Endothelial cell (in vitro differentiated cells): ENCODE results near the gene DEPP1. TPM values are rescaled to one million over a fixed set of nuclear protein-coding genes. Genes with fewer than 3 reads are reported as not detected.

Source experiments
- DNase-seq: peaks from one replicate; pipeline ENCODE4 v3.0.0; 2021; ENCODE audit warnings: low spot score
- H3K27ac Mint-ChIP-seq: one replicate; pipeline ENCODE4 v1.8.0; 2021; ENCODE audit warnings: mixed read lengths, inconsistent platforms; ENCODE audit not compliant: unreplicated experiment
- H3K27me3 Mint-ChIP-seq: one replicate; pipeline ENCODE4 v1.8.0; 2021; ENCODE audit warnings: mild to moderate bottlenecking, moderate library complexity, mixed read lengths, inconsistent platforms; ENCODE audit not compliant: unreplicated experiment
- H3K36me3 Mint-ChIP-seq: one replicate; pipeline ENCODE4 v1.8.0; 2021; ENCODE audit warnings: mild to moderate bottlenecking, low read depth, mixed read lengths, inconsistent platforms; ENCODE audit not compliant: unreplicated experiment
- H3K4me1 Mint-ChIP-seq: one replicate; pipeline ENCODE4 v1.8.0; 2021; ENCODE audit warnings: mild to moderate bottlenecking, mixed read lengths, inconsistent platforms; ENCODE audit not compliant: unreplicated experiment
- H3K4me3 Mint-ChIP-seq: one replicate; pipeline ENCODE4 v1.8.0; 2021; ENCODE audit warnings: mild to moderate bottlenecking, mixed read lengths, inconsistent platforms; ENCODE audit not compliant: unreplicated experiment
- H3K9me3 Mint-ChIP-seq: one replicate; pipeline ENCODE4 v1.8.0; 2021; ENCODE audit warnings: mixed read lengths, inconsistent platforms; ENCODE audit not compliant: unreplicated experiment
- total RNA-seq: library from RNA; stranded (reverse); fragmentation: NEBNext Ultra II Directional; extraction: Animal tissue kit (Norgen Biotek cat#: 25700); gene quantifications from one replicate; pipeline ENCODE4 v1.2.1, GENCODE V29; 2021; ENCODE audit not compliant: unreplicated experiment
- TF ChIP-seq, protein P1 (sequence below): fragments of 200-600 bp; sonication (generic); IDR thresholded peaks from one replicate; pipeline ENCODE4 v1.5.0; 2021; ENCODE audit warnings: antibody characterized with exemption; ENCODE audit not compliant: unreplicated experiment

Gene DEPP1
- total RNA-seq, 1 donor from 2014 or later: 22.5 TPM

DNA sequence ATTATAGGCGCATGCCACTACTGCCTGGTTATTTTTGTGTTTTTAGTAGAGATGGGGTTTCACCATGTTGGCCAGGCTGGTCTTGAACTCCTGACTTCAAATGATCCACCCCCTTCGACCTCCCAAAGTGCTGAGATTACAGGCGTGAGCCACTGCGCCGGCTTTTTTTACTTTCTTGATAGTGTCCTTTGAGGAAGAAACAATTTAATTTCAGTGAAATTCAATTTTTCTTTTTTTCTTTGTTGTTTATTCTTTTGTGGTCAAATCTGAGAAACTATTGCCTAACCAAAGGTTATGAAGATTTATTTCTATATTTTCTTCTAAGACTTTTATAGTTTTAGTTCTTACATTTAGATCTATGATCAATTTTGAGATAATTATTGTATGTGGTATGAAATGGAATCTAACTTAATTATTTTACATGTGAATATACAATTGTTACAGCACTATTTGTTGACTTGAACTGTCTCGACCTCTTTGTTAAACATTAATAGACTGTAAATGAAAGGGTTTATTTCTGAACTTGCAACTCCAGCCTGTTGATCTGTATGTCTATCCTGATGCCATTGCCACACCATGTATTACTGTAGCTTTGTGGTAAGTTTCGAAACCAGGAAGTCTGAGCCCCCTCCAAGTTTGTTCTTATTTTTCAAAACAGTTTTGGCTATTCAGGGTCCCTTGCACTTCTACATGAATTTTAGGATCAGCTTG, 38.8 kb downstream of the DEPP1 start:
- TF ChIP-seq, protein P1, sequence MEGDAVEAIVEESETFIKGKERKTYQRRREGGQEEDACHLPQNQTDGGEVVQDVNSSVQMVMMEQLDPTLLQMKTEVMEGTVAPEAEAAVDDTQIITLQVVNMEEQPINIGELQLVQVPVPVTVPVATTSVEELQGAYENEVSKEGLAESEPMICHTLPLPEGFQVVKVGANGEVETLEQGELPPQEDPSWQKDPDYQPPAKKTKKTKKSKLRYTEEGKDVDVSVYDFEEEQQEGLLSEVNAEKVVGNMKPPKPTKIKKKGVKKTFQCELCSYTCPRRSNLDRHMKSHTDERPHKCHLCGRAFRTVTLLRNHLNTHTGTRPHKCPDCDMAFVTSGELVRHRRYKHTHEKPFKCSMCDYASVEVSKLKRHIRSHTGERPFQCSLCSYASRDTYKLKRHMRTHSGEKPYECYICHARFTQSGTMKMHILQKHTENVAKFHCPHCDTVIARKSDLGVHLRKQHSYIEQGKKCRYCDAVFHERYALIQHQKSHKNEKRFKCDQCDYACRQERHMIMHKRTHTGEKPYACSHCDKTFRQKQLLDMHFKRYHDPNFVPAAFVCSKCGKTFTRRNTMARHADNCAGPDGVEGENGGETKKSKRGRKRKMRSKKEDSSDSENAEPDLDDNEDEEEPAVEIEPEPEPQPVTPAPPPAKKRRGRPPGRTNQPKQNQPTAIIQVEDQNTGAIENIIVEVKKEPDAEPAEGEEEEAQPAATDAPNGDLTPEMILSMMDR: no peak
- Mint-ChIP-seq H3K4me1 (peaks cover 5% of the 10 kb centered on the region), H3K27me3 (peaks cover 2% of the 10 kb centered on the region)

DNA sequence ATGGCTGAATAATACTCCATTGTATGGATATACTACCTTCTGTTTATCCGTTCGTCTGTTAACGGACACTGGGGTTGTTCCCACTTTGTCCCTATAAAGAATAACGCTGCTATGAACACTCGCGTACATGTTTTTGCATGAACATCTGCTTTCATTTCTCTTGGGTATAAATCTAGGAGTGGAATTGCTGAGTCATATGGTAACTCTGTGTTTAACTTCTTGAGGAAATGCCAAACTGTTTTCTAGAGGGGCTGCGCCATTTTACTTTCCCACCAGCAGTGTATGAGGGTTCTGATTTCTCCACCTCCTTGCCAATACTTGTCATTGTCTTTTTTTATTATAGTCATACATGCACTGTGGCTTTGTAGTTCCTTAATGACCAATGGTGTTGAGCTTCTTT, 39.7 kb downstream of the DEPP1 start:
- Mint-ChIP-seq H3K27ac (no peak overlapping the region), H3K4me1 (peaks cover 5% of the 10 kb centered on the region), H3K36me3 (peaks cover 4% of the 10 kb centered on the region), H3K27me3 (peaks cover 2% of the 10 kb centered on the region), H3K4me3 (no peak overlapping the region), H3K9me3 (no peaks in the 10 kb centered on the region)
- TF ChIP-seq, protein P1: no peak
- DNase-seq: no peak

More for the DNA sequence above, 38.8 kb downstream of the DEPP1 start:
- Mint-ChIP-seq H3K36me3 (no peaks in the 10 kb centered on the region), H3K4me3 (no peak overlapping the region), H3K27ac (no peak overlapping the region), H3K9me3 (no peaks in the 10 kb centered on the region)
- no peak for DNase-seq

DNA sequence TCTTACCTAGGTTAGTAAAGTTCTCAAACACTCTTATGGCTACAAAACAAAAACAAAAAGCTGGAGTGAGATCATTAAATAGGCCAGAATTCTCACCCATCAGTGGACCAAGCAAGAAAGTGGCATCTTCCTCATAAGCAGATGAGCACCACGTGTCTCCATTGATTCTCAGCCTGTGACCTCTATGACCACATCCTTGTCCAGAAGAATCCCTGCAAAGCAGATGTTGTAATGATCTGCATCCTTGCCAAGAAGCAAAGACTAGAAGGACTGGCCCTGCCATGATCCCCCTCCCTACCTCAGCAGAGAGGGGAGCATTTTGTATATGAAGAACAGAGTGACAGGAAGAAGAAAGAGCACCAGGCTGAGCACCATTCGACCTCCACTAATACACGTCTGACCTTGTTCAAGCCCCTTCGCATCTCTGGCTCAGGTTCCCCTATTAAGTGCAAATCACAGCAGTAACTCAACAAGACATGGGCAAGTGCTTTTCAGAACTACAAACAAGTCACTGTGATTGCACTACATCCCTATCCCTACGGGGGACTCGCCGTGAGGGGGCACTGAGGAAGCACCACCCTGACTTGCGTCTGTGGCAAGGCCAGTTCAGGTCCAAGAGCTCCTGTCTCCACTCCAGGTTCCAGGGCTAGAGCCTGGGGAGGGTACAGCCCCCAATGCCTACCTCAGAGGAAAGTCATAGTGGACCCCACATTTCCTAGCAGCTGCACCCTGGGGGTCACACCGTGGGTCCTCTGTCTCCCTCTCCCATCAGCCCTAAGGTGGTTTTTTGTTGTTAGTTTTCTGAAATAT, 41.2 kb downstream of the DEPP1 start:
- H3K27ac Mint-ChIP-seq: no peak overlapping the region
- peaks cover 2% of the 10 kb centered on the region for H3K27me3 Mint-ChIP-seq
- no peaks in the 10 kb centered on the region for H3K9me3 Mint-ChIP-seq
- TF ChIP-seq, protein P1: no peak
- peaks cover 5% of the 10 kb centered on the region for H3K4me1 Mint-ChIP-seq
- H3K36me3 Mint-ChIP-seq: peaks cover 4% of the 10 kb centered on the region
- H3K4me3 Mint-ChIP-seq: no peak overlapping the region
- no peak for DNase-seq

DNA sequence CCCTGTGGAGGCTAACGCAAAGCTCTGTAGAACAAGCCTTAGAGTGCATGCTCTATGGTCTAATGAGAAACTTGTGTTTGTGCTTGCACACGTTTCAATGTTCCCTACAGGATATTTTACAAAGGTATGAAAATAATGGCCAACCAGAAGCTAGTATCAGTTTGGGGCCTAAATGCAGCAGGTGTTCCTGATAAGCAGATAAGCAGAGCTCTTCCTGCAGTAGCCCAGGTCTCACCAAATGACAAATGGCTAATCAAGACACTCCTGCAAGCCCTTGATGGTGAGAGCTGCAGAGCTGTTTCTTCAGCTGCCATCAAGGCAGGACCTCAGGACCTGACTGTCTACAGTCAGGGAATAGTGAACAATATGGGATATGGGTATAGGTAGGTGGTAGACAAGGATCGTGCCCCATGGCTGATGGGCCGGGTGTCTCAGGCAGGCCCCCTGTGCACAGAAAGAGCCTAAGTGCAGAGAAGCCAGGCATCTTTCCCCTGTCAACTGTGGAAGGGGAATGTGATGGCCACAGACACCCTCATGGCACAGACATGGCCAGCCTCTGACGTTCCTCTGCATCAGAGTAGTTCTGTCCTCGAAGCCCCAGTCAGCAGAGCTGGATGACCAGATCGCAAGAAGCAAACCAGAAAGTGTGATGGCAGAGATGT, 42.2 kb downstream of the DEPP1 start:
- DNase-seq: no peak
- H3K4me1 Mint-ChIP-seq: peaks cover 5% of the 10 kb centered on the region
- peaks cover 4% of the 10 kb centered on the region for H3K36me3 Mint-ChIP-seq
- peaks cover 2% of the 10 kb centered on the region for H3K27me3 Mint-ChIP-seq
- TF ChIP-seq, protein P1: no peak
- H3K9me3 Mint-ChIP-seq: no peaks in the 10 kb centered on the region
- H3K27ac Mint-ChIP-seq: no peak overlapping the region
- no peak overlapping the region for H3K4me3 Mint-ChIP-seq
